NOMO-1 treated with DMSO at 0.1 percent for 48 hours (cell line): ENCODE results near the gene ANKRD36C.
"Not testable (repeated sequence)": the region's sequence is repeated elsewhere in the genome, so short reads cannot be mapped to it uniquely, and the experiment has no call there.

Experiments
- DNase-seq: peaks from one replicate; lab custom pipeline; 2025; ENCODE audit not compliant: unreplicated experiment; lab: John Stamatoyannopoulos, UW

ANKRD36C gene

GRCh38 chr2:95799892-95800291, 191.7 kb downstream of the ANKRD36C start:
- DNase-seq = no peak

GRCh38 chr2:95799147-95799889, 192.3 kb downstream of the ANKRD36C start:
- DNase-seq = not testable (repeated sequence)

GRCh38 chr2:95796249-95797099, 195.2 kb downstream of the ANKRD36C start:
- not testable (repeated sequence) for DNase-seq

DNA sequence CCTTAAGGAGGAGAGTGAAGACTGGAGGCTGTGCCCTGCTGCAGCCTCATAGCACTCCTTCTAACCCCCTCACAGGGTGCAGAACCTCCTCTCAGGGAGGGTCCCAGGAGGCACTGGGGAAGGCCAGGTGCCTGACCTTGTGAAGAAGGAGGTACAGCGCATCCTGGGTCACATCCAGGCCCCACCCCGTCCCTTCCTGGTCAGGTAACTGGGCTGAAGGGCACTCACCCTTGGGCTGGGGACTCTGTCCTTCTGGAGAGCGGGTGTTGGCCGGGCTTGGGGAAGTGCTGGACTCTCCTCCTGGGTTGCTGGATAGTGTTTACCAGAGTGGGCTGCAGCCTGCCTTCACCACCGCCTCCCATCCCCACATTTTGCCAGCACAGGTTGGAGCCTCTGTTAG, 197.7 kb downstream of the ANKRD36C start:
- DNase-seq = not testable (repeated sequence)

DNA sequence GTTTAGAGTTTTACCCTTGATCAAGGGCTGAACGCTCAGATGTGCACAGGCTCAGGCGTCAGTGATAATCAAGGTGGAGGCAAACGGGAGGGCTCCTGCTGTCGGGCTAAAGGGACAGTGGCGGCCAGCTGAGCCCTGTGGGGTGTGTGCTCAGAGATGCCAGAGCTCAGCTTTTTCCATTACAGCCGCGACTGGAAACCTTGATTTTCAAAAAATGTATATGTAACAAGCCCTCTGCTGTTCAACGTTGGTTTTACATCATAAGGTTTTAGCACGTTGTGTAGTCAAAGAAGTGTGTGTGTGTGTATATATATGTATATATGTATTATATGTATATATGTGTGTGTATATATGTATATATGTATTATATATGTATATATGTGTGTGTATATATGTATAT, 201.4 kb downstream of the ANKRD36C start:
- not testable (repeated sequence) for DNase-seq

- DNase-seq = not testable (repeated sequence)
Measured at GRCh38 chr2:95789385-95789784, 202.2 kb downstream of the ANKRD36C start.

GRCh38 chr2:95788642-95789041, 203.0 kb downstream of the ANKRD36C start:
- not testable (repeated sequence) for DNase-seq
